Endothelial cell of umbilical vein (primary cell): Measurements from ENCODE around the gene NFATC1. TPM values are rescaled to one million over a fixed set of nuclear protein-coding genes. Genes with fewer than 3 reads are reported as not detected.

ENCODE experiments used
- BruUV-seq: library from RNA; stranded (reverse); fragments of 400-500 nt; replicated peaks from 2 replicates; lab custom pipeline; 2021; lab: Mats Ljungman, UMichigan
- CTCF ChIA-PET: fragments of 300-600, 350-600 bp; sonication (Branson Sonifier 250); formaldehyde crosslinking; loops from one replicate; lab custom pipeline; 2021; ENCODE audit warnings: antibody characterized with exemption, inconsistent platforms; lab: Charles Lee
- POLR2A ChIA-PET: fragments of 300-600, 350-600 bp; sonication (Branson Sonifier 250); formaldehyde crosslinking; loops from one replicate; lab custom pipeline; 2021; ENCODE audit warnings: antibody characterized with exemption, inconsistent platforms; lab: Charles Lee
- DNase-seq: peaks from one replicate; pipeline ENCODE4 v3.0.0-alpha.2; 2011; ENCODE audit warnings: low read depth, low spot score
- FAIRE-seq: peaks from 2 replicates; lab custom pipeline; 2011; peaks lifted over from hg19 to GRCh38; lab: Jason Lieb, UNC
- H2AFZ ChIP-seq: 2 replicates; pipeline ENCODE4 v1.6.0; 2012; ENCODE audit warnings: low read depth, low read length, control low read depth, inconsistent platforms
- H3K27ac ChIP-seq: 2 replicates; pipeline ENCODE4 v1.5.1; 2011; ENCODE audit warnings: low read depth, mild to moderate bottlenecking, control low read depth, low read length, moderate library complexity; ENCODE audit not compliant: insufficient read depth
- H3K27me3 ChIP-seq, 2 experiments: 2 replicates each; pipeline versions ENCODE4 v1.6.0 to v1.6.1; 2011; ENCODE audit warnings: low read length in 2 of 2, mixed read lengths in 1 of 2; ENCODE audit not compliant: control insufficient read depth in 2 of 2, insufficient read depth in 2 of 2
- H3K36me3 ChIP-seq, 2 experiments: 2 replicates in 1 of 2; 3 replicates in 1 of 2; pipeline ENCODE4 v1.5.1; 2011; ENCODE audit warnings: low read length in 2 of 2, mild to moderate bottlenecking in 1 of 2, moderate library complexity in 1 of 2; ENCODE audit not compliant: control insufficient read depth in 2 of 2, insufficient read depth in 2 of 2; ENCODE audit errors: extremely low read depth in 1 of 2
- H3K4me1 ChIP-seq: 3 replicates; pipeline ENCODE4 v1.5.1; 2011; ENCODE audit warnings: mild to moderate bottlenecking, low read length; ENCODE audit not compliant: control insufficient read depth, insufficient read depth; ENCODE audit errors: extremely low read depth
- H3K4me2 ChIP-seq: 2 replicates; pipeline ENCODE4 v1.6.1; 2011; ENCODE audit warnings: low read length, control low read depth, mixed read lengths; ENCODE audit not compliant: insufficient read depth
- H3K4me3 ChIP-seq, 3 experiments: fragments of 200-600 bp in 1 of 3; sonication (generic), shearing (Covaris generic) in 1 of 3; replicated peaks in 1 of 3; 2 replicates each; pipeline ENCODE4 v1.5.1; 2011 to 2016; ENCODE audit warnings: control low read depth in 3 of 3, low read length in 3 of 3, mild to moderate bottlenecking in 2 of 3, inconsistent platforms in 1 of 3, low read depth in 1 of 3, moderate library complexity in 1 of 3; ENCODE audit not compliant: insufficient read depth in 1 of 3
- H3K79me2 ChIP-seq: 2 replicates; pipeline ENCODE4 v1.6.0; 2012; ENCODE audit warnings: low read length, inconsistent platforms; ENCODE audit not compliant: control insufficient read depth, insufficient read depth
- H3K9ac ChIP-seq: replicated peaks from 2 replicates; pipeline ENCODE3; 2011; ENCODE audit warnings: low read length, control low read depth; ENCODE audit not compliant: insufficient read depth; ENCODE audit errors: extremely low read depth
- H3K9me1 ChIP-seq: replicated peaks from 3 replicates; pipeline ENCODE4 v1.6.0; 2011; ENCODE audit warnings: mild to moderate bottlenecking, low read length; ENCODE audit not compliant: control insufficient read depth, insufficient read depth; ENCODE audit errors: extremely low read depth
- H3K9me3 ChIP-seq: replicated peaks from 2 replicates; pipeline ENCODE4 v1.5.1; 2012; ENCODE audit warnings: low read length, inconsistent platforms; ENCODE audit not compliant: control insufficient read depth, insufficient read depth
- H4K20me1 ChIP-seq: replicated peaks from 2 replicates; pipeline ENCODE3; 2011; ENCODE audit warnings: mild to moderate bottlenecking, low read length; ENCODE audit not compliant: control insufficient read depth, insufficient read depth; ENCODE audit errors: extremely low read depth
- EZH2 ChIP-seq: IDR thresholded peaks from 2 replicates; pipeline ENCODE4 v1.6.1; 2012; ENCODE audit warnings: borderline replicate concordance, low read depth, mild to moderate bottlenecking, moderate library complexity, low read length, inconsistent platforms; ENCODE audit not compliant: severe bottlenecking
- FOS ChIP-seq: IDR thresholded peaks from 2 replicates; pipeline ENCODE4 v1.6.1; 2011; ENCODE audit warnings: mild to moderate bottlenecking, low read length, moderate library complexity, borderline replicate concordance; ENCODE audit not compliant: insufficient read depth
- GATA2 ChIP-seq: IDR thresholded peaks from 2 replicates; pipeline ENCODE4 v1.7.0; 2011; ENCODE audit warnings: low read depth, mild to moderate bottlenecking, moderate library complexity, mixed read lengths, low read length; ENCODE audit not compliant: insufficient read length, insufficient read depth
- JUN ChIP-seq: IDR thresholded peaks from 2 replicates; pipeline ENCODE4 v1.6.1; 2011; ENCODE audit warnings: borderline replicate concordance, low read depth; ENCODE audit not compliant: insufficient read length, insufficient read depth
- MYC ChIP-seq: IDR thresholded peaks from one replicate; pipeline ENCODE4 v1.6.1; 2011; ENCODE audit warnings: mild to moderate bottlenecking, low read depth, low read length
- POLR2A ChIP-seq: IDR thresholded peaks from 2 replicates; pipeline ENCODE4 v1.6.1; 2012; ENCODE audit warnings: low read depth, mild to moderate bottlenecking, control low read depth, low read length
- POLR2AphosphoS5 ChIP-seq: IDR thresholded peaks from 2 replicates; pipeline ENCODE4 v1.6.1; 2012; ENCODE audit warnings: low read depth, mild to moderate bottlenecking, control low read depth, low read length, moderate library complexity; ENCODE audit not compliant: insufficient read depth
- dilution Hi-C: fragments of 300-500 bp; cut with MboI; formaldehyde crosslinking; loops from one replicate; pipeline ENCODE4 v1.15.0; 2019; ENCODE audit warnings: low sequenced_read_pairs; ENCODE audit not compliant: extremely low pct_ligation_motif_present
- intact Hi-C: fragments of 100-400 bp; cut with micrococcal nuclease; formaldehyde crosslinking; loops from one replicate; pipeline ENCODE4 v1.10.0; 2022
- polyA plus RNA-seq, 4 experiments: library from polyadenylated mRNA; depleted of rRNA in 3 of 4; stranded (reverse) in 3 of 4; unstranded in 1 of 4; fragments of >200 nt; gene quantifications; 2 replicates each; pipeline versions ENCODE4 v1.2.1 to v1.2.3, GENCODE V29; 2011 to 2012; ENCODE audit warnings: missing spikeins in 1 of 4
- total RNA-seq: library from RNA; stranded (reverse); gene quantifications from 2 replicates; pipeline ENCODE4 v1.2.3, GENCODE V29; 2021
- TF ChIP-seq, protein P1 (sequence below), 2 donors: IDR thresholded peaks; 1 replicate in 1 of 2; 2 replicates in 1 of 2; pipeline ENCODE4 v1.5.1; 2011; ENCODE audit warnings: low read length in 2 of 2, mild to moderate bottlenecking in 2 of 2, moderate library complexity in 2 of 2, control low read depth in 1 of 2, inconsistent platforms in 1 of 2, low read depth in 1 of 2; ENCODE audit not compliant: insufficient read depth in 1 of 2; ENCODE audit errors: extremely low read depth in 1 of 2
- TF ChIP-seq, protein P2 (sequence below): IDR thresholded peaks from 2 replicates; pipeline ENCODE4 v1.6.1; 2011; ENCODE audit not compliant: insufficient read depth, insufficient read length

Gene NFATC1
- total and polyA plus RNA-seq, 2 donors (not counting 3 experiments of a cell fraction or from before 2014, with no cell fraction given), result 11.1 to 30.0 TPM

DNA sequence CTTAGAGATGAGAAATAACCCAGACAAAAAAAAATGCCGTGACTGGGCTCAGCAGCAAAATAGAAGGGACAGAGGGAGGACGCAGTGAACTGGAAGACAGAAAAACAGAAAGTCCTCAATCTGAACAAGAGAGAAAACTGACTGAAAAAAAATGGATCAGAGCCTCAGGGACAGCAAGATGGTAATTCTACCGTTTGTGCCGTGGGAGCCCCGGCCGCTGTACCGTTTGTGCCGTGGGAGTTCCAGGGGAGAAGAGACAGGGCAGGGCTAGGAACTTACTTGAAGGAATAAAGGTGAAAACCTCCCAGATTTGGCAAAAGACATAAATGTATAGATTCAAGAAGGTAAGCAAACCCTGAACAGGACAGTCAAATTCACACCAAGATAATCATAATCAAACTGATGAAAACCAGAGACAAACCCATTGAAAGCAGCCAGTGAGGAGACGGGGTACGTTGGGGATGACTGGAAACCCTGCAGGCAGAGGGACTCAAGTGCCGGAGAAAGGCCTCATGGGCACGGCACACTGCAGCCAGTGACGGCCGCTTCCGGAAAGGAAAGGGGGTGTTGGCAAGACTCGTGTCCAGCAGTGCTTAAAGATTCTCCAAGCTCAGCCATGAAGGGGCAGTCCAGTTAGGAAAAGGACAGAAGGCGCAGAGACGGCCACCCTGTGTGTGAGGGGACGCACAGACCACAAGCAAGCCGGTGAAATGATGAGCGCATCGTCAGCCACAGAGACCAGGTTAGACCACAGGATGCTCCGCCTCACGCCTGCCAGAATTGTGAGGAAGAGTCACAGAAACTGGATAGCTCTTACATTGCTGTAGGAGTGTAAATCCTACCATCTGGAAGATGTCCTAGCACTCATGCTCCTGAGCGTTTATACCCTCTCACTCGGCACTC lies 40.0 kb upstream of the NFATC1 start:
- dilution Hi-C loops, result no loop called here
- CTCF ChIA-PET, result no interaction called here
- peaks cover 0 to 2% of the 10 kb centered on the region in 2 experiments for H3K36me3 ChIP-seq
- FAIRE-seq (no peak), DNase-seq (no peak)
- no peak overlapping the region for H3K27ac ChIP-seq
- BruUV-seq, result no TSS peak
- H3K9me1 ChIP-seq, result no peaks in the 10 kb centered on the region
- no peak overlapping the region for H3K9ac ChIP-seq
- TF ChIP-seq GATA2 (no peak), POLR2A (no peak), MYC (no peak), FOS (no peak), POLR2AphosphoS5 (no peak), JUN (no peak), EZH2 (no peak)
- TF ChIP-seq, protein P1, sequence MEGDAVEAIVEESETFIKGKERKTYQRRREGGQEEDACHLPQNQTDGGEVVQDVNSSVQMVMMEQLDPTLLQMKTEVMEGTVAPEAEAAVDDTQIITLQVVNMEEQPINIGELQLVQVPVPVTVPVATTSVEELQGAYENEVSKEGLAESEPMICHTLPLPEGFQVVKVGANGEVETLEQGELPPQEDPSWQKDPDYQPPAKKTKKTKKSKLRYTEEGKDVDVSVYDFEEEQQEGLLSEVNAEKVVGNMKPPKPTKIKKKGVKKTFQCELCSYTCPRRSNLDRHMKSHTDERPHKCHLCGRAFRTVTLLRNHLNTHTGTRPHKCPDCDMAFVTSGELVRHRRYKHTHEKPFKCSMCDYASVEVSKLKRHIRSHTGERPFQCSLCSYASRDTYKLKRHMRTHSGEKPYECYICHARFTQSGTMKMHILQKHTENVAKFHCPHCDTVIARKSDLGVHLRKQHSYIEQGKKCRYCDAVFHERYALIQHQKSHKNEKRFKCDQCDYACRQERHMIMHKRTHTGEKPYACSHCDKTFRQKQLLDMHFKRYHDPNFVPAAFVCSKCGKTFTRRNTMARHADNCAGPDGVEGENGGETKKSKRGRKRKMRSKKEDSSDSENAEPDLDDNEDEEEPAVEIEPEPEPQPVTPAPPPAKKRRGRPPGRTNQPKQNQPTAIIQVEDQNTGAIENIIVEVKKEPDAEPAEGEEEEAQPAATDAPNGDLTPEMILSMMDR (IDR thresholded peaks at IDR 0.05; ENCODE audit: extremely low read depth in 1 of 2, insufficient read depth in 1 of 2, low read depth in 1 of 2, low read length in 2 of 2), result no peak
- TF ChIP-seq, protein P2, sequence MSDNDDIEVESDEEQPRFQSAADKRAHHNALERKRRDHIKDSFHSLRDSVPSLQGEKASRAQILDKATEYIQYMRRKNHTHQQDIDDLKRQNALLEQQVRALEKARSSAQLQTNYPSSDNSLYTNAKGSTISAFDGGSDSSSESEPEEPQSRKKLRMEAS, result no peak
- POLR2A ChIA-PET, result no interaction called here
- H3K27me3 ChIP-seq, result no peaks in the 10 kb centered on the region
- no peaks in the 10 kb centered on the region for H3K79me2 ChIP-seq
- intact Hi-C loops, result no loop called here
- no peak overlapping the region for H3K4me2 ChIP-seq
- H4K20me1 ChIP-seq, result no peaks in the 10 kb centered on the region
- H3K4me3 ChIP-seq, result no peak overlapping the region
- H3K4me1 ChIP-seq, result no peaks in the 10 kb centered on the region
- no peaks in the 10 kb centered on the region for H3K9me3 ChIP-seq
- H2AFZ ChIP-seq, result no peak overlapping the region
